Astrocyte (in vitro differentiated cells and primary cell): ENCODE measurements around the gene ARHGAP32. TPM values are rescaled to one million over a fixed set of nuclear protein-coding genes. Genes with fewer than 3 reads are reported as not detected.

Source experiments
- DNase-seq: peaks from one replicate; pipeline ENCODE4 v3.0.0-alpha.2; 2010; ENCODE audit warnings: low read depth
- FAIRE-seq: peaks from 2 replicates; lab custom pipeline; 2011; peaks lifted over from hg19 to GRCh38; lab: Jason Lieb, UNC
- H2AFZ ChIP-seq: 2 replicates; pipeline ENCODE4 v1.6.0; 2012; ENCODE audit warnings: low read depth, low read length, inconsistent platforms
- H3K27ac ChIP-seq: 2 replicates; pipeline ENCODE4 v1.5.1; 2011; ENCODE audit warnings: low read depth, low read length, inconsistent platforms
- H3K27me3 ChIP-seq: 2 replicates; pipeline ENCODE4 v1.6.0; 2011; ENCODE audit warnings: low read length, inconsistent platforms; ENCODE audit not compliant: insufficient read depth
- H3K36me3 ChIP-seq: 2 replicates; pipeline ENCODE4 v1.5.1; 2011; ENCODE audit warnings: low read length, inconsistent platforms; ENCODE audit not compliant: insufficient read depth
- H3K4me1 ChIP-seq: 2 replicates; pipeline ENCODE4 v1.5.1; 2011; ENCODE audit warnings: low read length, inconsistent platforms; ENCODE audit not compliant: insufficient read depth
- H3K4me2 ChIP-seq: 2 replicates; pipeline ENCODE4 v1.6.0; 2012; ENCODE audit warnings: low read length, inconsistent platforms
- H3K4me3 ChIP-seq: 2 replicates; pipeline ENCODE4 v1.5.1; 2011; ENCODE audit warnings: low read depth, mild to moderate bottlenecking, low read length, inconsistent platforms; ENCODE audit not compliant: insufficient read depth
- H3K79me2 ChIP-seq: 2 replicates; pipeline ENCODE4 v1.6.0; 2012; ENCODE audit warnings: mild to moderate bottlenecking, low read length, inconsistent platforms; ENCODE audit not compliant: insufficient read depth
- H3K9ac ChIP-seq: 2 replicates; pipeline ENCODE4 v1.6.0; 2012; ENCODE audit warnings: mild to moderate bottlenecking, low read length, inconsistent platforms
- H3K9me3 ChIP-seq: 2 replicates; pipeline ENCODE4 v1.5.1; 2012; ENCODE audit warnings: low read depth, mild to moderate bottlenecking, low read length, inconsistent platforms; ENCODE audit not compliant: insufficient read depth
- H4K20me1 ChIP-seq: 2 replicates; pipeline ENCODE4 v1.6.0; 2012; ENCODE audit warnings: low read length, inconsistent platforms; ENCODE audit not compliant: insufficient read depth
- H3K27ac Mint-ChIP-seq: one replicate; pipeline ENCODE4 v1.8.0; 2021; ENCODE audit warnings: mild to moderate bottlenecking, mixed read lengths; ENCODE audit not compliant: unreplicated experiment
- H3K27me3 Mint-ChIP-seq: one replicate; pipeline ENCODE4 v1.8.0; 2021; ENCODE audit warnings: low read depth, mixed read lengths; ENCODE audit not compliant: unreplicated experiment
- H3K36me3 Mint-ChIP-seq: one replicate; pipeline ENCODE4 v1.8.0; 2021; ENCODE audit warnings: low read depth, mixed read lengths; ENCODE audit not compliant: unreplicated experiment
- H3K4me1 Mint-ChIP-seq: one replicate; pipeline ENCODE4 v1.8.0; 2021; ENCODE audit warnings: low read depth, mixed read lengths; ENCODE audit not compliant: unreplicated experiment
- H3K4me3 Mint-ChIP-seq: one replicate; pipeline ENCODE4 v1.8.0; 2021; ENCODE audit warnings: mild to moderate bottlenecking, moderate library complexity, mixed read lengths; ENCODE audit not compliant: unreplicated experiment
- H3K9me3 Mint-ChIP-seq: one replicate; pipeline ENCODE4 v1.8.0; 2021; ENCODE audit warnings: mild to moderate bottlenecking, mixed read lengths; ENCODE audit not compliant: unreplicated experiment
- CTCF ChIP-seq: IDR thresholded peaks from 2 replicates; pipeline ENCODE4 v1.5.1; 2011; ENCODE audit warnings: low read depth, mild to moderate bottlenecking, inconsistent platforms, low read length, moderate library complexity; ENCODE audit not compliant: insufficient read depth
- EZH2 ChIP-seq: IDR thresholded peaks from 2 replicates; pipeline ENCODE4 v1.6.1; 2012; ENCODE audit warnings: mild to moderate bottlenecking, low read length, inconsistent platforms; ENCODE audit not compliant: insufficient read depth
- total RNA-seq: library from RNA; stranded (reverse); gene quantifications from 2 replicates; pipeline ENCODE4 v1.2.1, GENCODE V29; 2021

The ARHGAP32 gene
- total RNA-seq, 1 donor from 2014 or later: 21.6 TPM

DNA sequence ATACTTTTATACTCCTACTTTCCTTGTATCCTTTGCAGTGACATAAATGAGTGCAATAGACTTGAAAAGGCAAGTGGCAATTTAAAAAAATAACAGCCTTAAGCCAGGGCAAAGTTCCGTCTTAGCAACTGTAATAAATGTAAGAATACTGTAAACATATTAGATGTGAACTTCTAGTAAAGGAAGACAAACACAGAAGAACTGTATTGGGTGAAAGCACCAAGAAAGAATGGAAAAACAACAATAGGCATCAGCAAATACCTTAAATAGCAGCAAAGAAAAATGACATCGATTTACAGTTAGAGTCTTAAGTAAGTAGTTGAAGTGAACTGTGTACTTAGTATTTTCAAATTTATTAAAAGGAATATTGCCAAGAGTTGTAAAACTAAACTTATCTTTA, 174.0 kb downstream of the ARHGAP32 start:
- H3K36me3 Mint-ChIP-seq: no peaks in the 10 kb centered on the region
- no peaks in the 10 kb centered on the region for H3K36me3 ChIP-seq
- H3K27ac Mint-ChIP-seq: no peak overlapping the region
- H3K27ac ChIP-seq: no peak overlapping the region
- no peaks in the 10 kb centered on the region for H4K20me1 ChIP-seq
- H3K9ac ChIP-seq: no peak overlapping the region
- H3K27me3 Mint-ChIP-seq: no peaks in the 10 kb centered on the region
- no peaks in the 10 kb centered on the region for H3K9me3 Mint-ChIP-seq
- no peak overlapping the region for H2AFZ ChIP-seq
- H3K9me3 ChIP-seq: no peaks in the 10 kb centered on the region
- no peak overlapping the region for H3K4me3 ChIP-seq
- H3K4me1 Mint-ChIP-seq: peaks cover 6% of the 10 kb centered on the region
- H3K4me1 ChIP-seq: no peaks in the 10 kb centered on the region
- no peaks in the 10 kb centered on the region for H3K27me3 ChIP-seq
- no peak for TF ChIP-seq EZH2
- TF ChIP-seq CTCF: no peak
- FAIRE-seq (no peak), DNase-seq (no peak)
- H3K79me2 ChIP-seq: no peaks in the 10 kb centered on the region
- H3K4me2 ChIP-seq: no peak overlapping the region
- H3K4me3 Mint-ChIP-seq: no peak overlapping the region

- TF ChIP-seq EZH2: no peak
- no peak for TF ChIP-seq CTCF
- H3K27ac Mint-ChIP-seq: no peak overlapping the region
- H3K9me3 Mint-ChIP-seq: no peaks in the 10 kb centered on the region
- Histone ChIP-seq H3K27ac (no peak overlapping the region), H3K79me2 (no peaks in the 10 kb centered on the region), H3K4me1 (no peaks in the 10 kb centered on the region), H2AFZ (no peak overlapping the region), H3K4me3 (no peak overlapping the region), H3K9me3 (no peaks in the 10 kb centered on the region), H3K4me2 (no peak overlapping the region), H3K36me3 (no peaks in the 10 kb centered on the region), H3K9ac (no peak overlapping the region), H3K27me3 (no peaks in the 10 kb centered on the region), H4K20me1 (no peaks in the 10 kb centered on the region)
- H3K27me3 Mint-ChIP-seq: no peaks in the 10 kb centered on the region
- FAIRE-seq (no peak), DNase-seq (no peak)
- no peaks in the 10 kb centered on the region for H3K4me1 Mint-ChIP-seq
- H3K4me3 Mint-ChIP-seq: no peak overlapping the region
- no peaks in the 10 kb centered on the region for H3K36me3 Mint-ChIP-seq
Observed at GRCh38 chr11:129013737-129014475, 178.2 kb downstream of the ARHGAP32 start.

DNA sequence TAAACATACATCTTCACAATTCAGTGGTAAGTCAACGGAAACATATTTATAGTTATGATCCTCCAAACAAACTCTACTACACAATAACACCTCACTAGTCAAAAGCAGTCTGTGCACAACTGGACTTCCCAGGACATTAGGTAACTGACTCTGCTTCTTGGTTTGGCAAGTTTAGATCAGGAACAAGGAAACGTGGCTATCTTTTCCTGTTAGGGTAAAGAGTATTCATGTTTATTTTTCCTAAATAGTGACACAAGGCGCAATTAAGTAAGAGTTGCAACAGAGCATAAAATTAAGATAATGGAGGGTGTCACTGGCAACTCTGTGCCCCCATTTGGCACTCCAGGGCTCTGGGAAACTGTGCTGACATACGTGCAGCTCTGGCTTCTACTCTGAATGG, 179.2 kb downstream of the ARHGAP32 start:
- DNase-seq (no peak), FAIRE-seq (no peak)
- Histone ChIP-seq H3K4me1 (no peaks in the 10 kb centered on the region), H3K4me3 (no peak overlapping the region), H4K20me1 (no peaks in the 10 kb centered on the region), H3K36me3 (no peaks in the 10 kb centered on the region), H3K27me3 (no peaks in the 10 kb centered on the region), H3K79me2 (no peaks in the 10 kb centered on the region), H3K4me2 (no peak overlapping the region), H3K9me3 (no peaks in the 10 kb centered on the region), H3K9ac (no peak overlapping the region), H3K27ac (no peak overlapping the region), H2AFZ (no peak overlapping the region)
- Mint-ChIP-seq H3K27ac (no peak overlapping the region), H3K9me3 (no peaks in the 10 kb centered on the region), H3K36me3 (no peaks in the 10 kb centered on the region), H3K27me3 (no peaks in the 10 kb centered on the region), H3K4me3 (no peak overlapping the region), H3K4me1 (no peaks in the 10 kb centered on the region)
- TF ChIP-seq EZH2 (no peak), CTCF (no peak)
